Trophoblast cell (in vitro differentiated cells and primary cell): ENCODE results near the gene CASTOR1.

Source experiments
- DNase-seq, 2 donors: peaks; one replicate each; pipeline ENCODE4 v3.0.0-alpha.2; 2016
- H2AFZ ChIP-seq: 2 replicates; pipeline ENCODE4 v1.6.1; 2013; ENCODE audit warnings: low read length, moderate library complexity, mild to moderate bottlenecking; ENCODE audit not compliant: insufficient read depth, poor library complexity
- H2AK5ac ChIP-seq: 2 replicates; pipeline ENCODE4 v1.6.1; 2013; ENCODE audit warnings: mild to moderate bottlenecking, low read length
- H2BK120ac ChIP-seq: 2 replicates; pipeline ENCODE4 v1.6.1; 2013; ENCODE audit warnings: low read length, mild to moderate bottlenecking, moderate library complexity; ENCODE audit not compliant: insufficient read depth, poor library complexity
- H2BK12ac ChIP-seq: 2 replicates; pipeline ENCODE4 v1.6.1; 2013; ENCODE audit warnings: mild to moderate bottlenecking, low read length, moderate library complexity
- H2BK5ac ChIP-seq: 2 replicates; pipeline ENCODE4 v1.6.1; 2013; ENCODE audit warnings: low read length, low read depth, moderate library complexity, mild to moderate bottlenecking; ENCODE audit not compliant: poor library complexity
- H3K14ac ChIP-seq: 2 replicates; pipeline ENCODE4 v1.6.1; 2013; ENCODE audit warnings: mild to moderate bottlenecking, low read length
- H3K18ac ChIP-seq: 2 replicates; pipeline ENCODE4 v1.6.1; 2013; ENCODE audit warnings: mild to moderate bottlenecking, low read length
- H3K23ac ChIP-seq: 2 replicates; pipeline ENCODE4 v1.6.1; 2013; ENCODE audit warnings: low read length
- H3K27ac ChIP-seq: 2 replicates; pipeline ENCODE4 v1.5.1; 2013; ENCODE audit warnings: low read depth, mild to moderate bottlenecking, inconsistent platforms, low read length, moderate library complexity
- H3K27me3 ChIP-seq: 2 replicates; pipeline ENCODE4 v1.6.1; 2013; ENCODE audit warnings: inconsistent platforms, mild to moderate bottlenecking, low read length, moderate library complexity; ENCODE audit not compliant: insufficient read depth
- H3K36me3 ChIP-seq, 2 experiments: 1 replicate in 1 of 2; 2 replicates in 1 of 2; pipeline ENCODE4 v1.6.1; 2013; ENCODE audit warnings: low read length in 2 of 2, mild to moderate bottlenecking in 2 of 2, moderate library complexity in 1 of 2; ENCODE audit not compliant: insufficient read depth in 2 of 2, control insufficient read depth in 1 of 2
- H3K4ac ChIP-seq: 2 replicates; pipeline ENCODE4 v1.6.1; 2013; ENCODE audit warnings: low read depth, mild to moderate bottlenecking, low read length, moderate library complexity
- H3K4me1 ChIP-seq, 2 experiments: 1 replicate in 1 of 2; 2 replicates in 1 of 2; pipeline ENCODE4 v1.6.1; 2013; ENCODE audit warnings: low read length in 2 of 2, mild to moderate bottlenecking in 2 of 2, moderate library complexity in 1 of 2; ENCODE audit not compliant: insufficient read depth in 2 of 2, control insufficient read depth in 1 of 2
- H3K4me2 ChIP-seq: 2 replicates; pipeline ENCODE4 v1.6.1; 2013; ENCODE audit warnings: inconsistent platforms, mild to moderate bottlenecking, low read length, moderate library complexity
- H3K4me3 ChIP-seq: 2 replicates; pipeline ENCODE4 v1.5.1; 2013; ENCODE audit warnings: mild to moderate bottlenecking, low read depth, low read length, inconsistent platforms
- H3K79me1 ChIP-seq: one replicate; pipeline ENCODE4 v1.6.1; 2013; ENCODE audit warnings: low read length
- H3K79me2 ChIP-seq: 2 replicates; pipeline ENCODE4 v1.6.1; 2013; ENCODE audit warnings: low read length, mild to moderate bottlenecking; ENCODE audit not compliant: control insufficient read depth, insufficient read depth, poor library complexity
- H3K9ac ChIP-seq: 2 replicates; pipeline ENCODE4 v1.6.1; 2013; ENCODE audit warnings: mild to moderate bottlenecking, low read length
- H3K9me3 ChIP-seq: 2 replicates; pipeline ENCODE4 v1.6.1; 2013; ENCODE audit warnings: low read depth, mild to moderate bottlenecking, control low read depth, inconsistent platforms, low read length; ENCODE audit not compliant: insufficient read depth
- H4K12ac ChIP-seq: 2 replicates; pipeline ENCODE4 v1.6.1; 2013; ENCODE audit warnings: low read depth, mild to moderate bottlenecking, low read length, moderate library complexity
- H4K8ac ChIP-seq: 2 replicates; pipeline ENCODE4 v1.6.1; 2013; ENCODE audit warnings: low read depth, mild to moderate bottlenecking, low read length, moderate library complexity
- H4K91ac ChIP-seq: one replicate; pipeline ENCODE4 v1.6.1; 2013; ENCODE audit warnings: low read depth, mild to moderate bottlenecking, low read length, moderate library complexity
- WGBS: extraction: QIAGEN DNeasy Blood & Tissue Kit; methylation state at CpG from one replicate; pipeline ENCODE4 v1.1.7; 2013; ENCODE audit warnings: missing lambda C conversion rate; ENCODE audit not compliant: insufficient read length, insufficient coverage; ENCODE audit errors: extremely low coverage; 5-methylcytosine and 5-hydroxymethylcytosine counted together

Gene CASTOR1

DNA sequence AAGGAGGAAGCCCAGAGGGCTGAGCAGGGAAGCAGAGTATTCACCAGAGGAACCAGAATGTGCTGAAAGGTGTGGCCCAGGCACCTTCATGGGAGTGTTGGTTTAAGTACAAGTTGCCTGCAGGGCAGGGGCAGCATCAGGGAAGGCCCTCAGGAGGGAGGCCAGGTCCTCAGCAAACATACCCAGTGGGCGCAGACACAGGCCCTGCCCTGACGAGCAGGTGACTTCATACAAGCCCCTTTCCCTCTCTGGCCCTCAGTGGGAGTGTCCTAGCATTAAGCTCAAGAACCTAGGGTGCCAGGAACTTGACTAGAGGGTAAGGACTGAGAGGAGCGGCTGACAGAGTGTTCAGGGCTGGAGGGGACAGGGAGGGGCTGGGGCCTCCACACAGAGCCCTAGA is 7.5 kb upstream of the CASTOR1 start:
- no peak for DNase-seq
- H2AFZ ChIP-seq = no peak overlapping the region
- H4K91ac ChIP-seq = no peak overlapping the region
- no peak overlapping the region for H3K4me2 ChIP-seq
- H2AK5ac ChIP-seq = no peak overlapping the region
- no peaks in the 10 kb centered on the region for H3K27me3 ChIP-seq
- no CpG with 5 or more reads among the region's 3 CpGs for WGBS
- H2BK120ac ChIP-seq = no peak overlapping the region
- H4K12ac ChIP-seq = peak overlapping the region; percentile 8
- H3K4ac ChIP-seq = no peak overlapping the region
- peaks cover 29% of the 10 kb centered on the region for H3K79me1 ChIP-seq
- peaks cover 27 to 41% of the 10 kb centered on the region in 2 experiments for H3K4me1 ChIP-seq
- H3K14ac ChIP-seq = no peak overlapping the region
- peaks cover 88 to 89% of the 10 kb centered on the region in 2 experiments for H3K36me3 ChIP-seq
- H2BK5ac ChIP-seq = no peak overlapping the region
- peaks cover 13% of the 10 kb centered on the region for H3K79me2 ChIP-seq
- H4K8ac ChIP-seq = no peak overlapping the region
- H3K4me3 ChIP-seq = no peak overlapping the region
- no peak overlapping the region for H3K27ac ChIP-seq
- peak overlapping the region; percentile 67 for H3K18ac ChIP-seq
- no peak overlapping the region for H3K9ac ChIP-seq
- H3K23ac ChIP-seq = no peak overlapping the region
- H2BK12ac ChIP-seq = no peak overlapping the region
- no peaks in the 10 kb centered on the region for H3K9me3 ChIP-seq

DNA sequence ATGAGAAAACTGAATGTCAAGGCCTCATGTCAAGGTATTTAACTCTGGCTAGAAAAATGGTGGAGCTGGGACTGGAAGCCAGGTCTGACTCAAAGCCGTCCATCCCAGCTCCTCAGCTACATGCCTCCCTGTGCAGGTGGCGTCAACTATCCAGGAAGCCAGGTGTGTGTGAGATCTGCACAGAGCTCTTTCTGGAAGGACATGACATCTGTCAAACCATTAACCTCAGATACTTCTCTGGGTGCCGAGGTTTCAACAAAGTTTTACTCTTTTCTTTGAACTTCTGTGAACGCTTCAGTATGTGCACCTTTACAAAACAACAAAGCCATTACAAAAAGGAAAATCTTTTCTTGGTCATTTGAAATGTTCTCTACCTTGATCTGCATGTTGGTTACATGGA is 7.0 kb upstream of the CASTOR1 start:
- Histone ChIP-seq H3K14ac (no peak overlapping the region), H3K4me3 (no peak overlapping the region), H3K4me1 (peaks cover 26 to 40% of the 10 kb centered on the region in 2 experiments), H3K18ac (peak overlapping the region; percentile 33), H3K27ac (no peak overlapping the region), H3K79me1 (peaks cover 24% of the 10 kb centered on the region), H3K27me3 (no peaks in the 10 kb centered on the region), H2BK12ac (no peak overlapping the region), H2BK120ac (no peak overlapping the region), H3K9ac (no peak overlapping the region), H3K79me2 (peaks cover 8% of the 10 kb centered on the region), H4K12ac (no peak overlapping the region), H2AK5ac (no peak overlapping the region), H4K8ac (no peak overlapping the region), H3K4ac (no peak overlapping the region), H4K91ac (no peak overlapping the region), H3K23ac (no peak overlapping the region), H3K9me3 (no peaks in the 10 kb centered on the region), H3K36me3 (peaks cover 88 to 89% of the 10 kb centered on the region in 2 experiments), H2AFZ (no peak overlapping the region), H2BK5ac (no peak overlapping the region), H3K4me2 (no peak overlapping the region)
- WGBS = no CpG with 5 or more reads among the region's 4 CpGs
- no peak for DNase-seq

DNA sequence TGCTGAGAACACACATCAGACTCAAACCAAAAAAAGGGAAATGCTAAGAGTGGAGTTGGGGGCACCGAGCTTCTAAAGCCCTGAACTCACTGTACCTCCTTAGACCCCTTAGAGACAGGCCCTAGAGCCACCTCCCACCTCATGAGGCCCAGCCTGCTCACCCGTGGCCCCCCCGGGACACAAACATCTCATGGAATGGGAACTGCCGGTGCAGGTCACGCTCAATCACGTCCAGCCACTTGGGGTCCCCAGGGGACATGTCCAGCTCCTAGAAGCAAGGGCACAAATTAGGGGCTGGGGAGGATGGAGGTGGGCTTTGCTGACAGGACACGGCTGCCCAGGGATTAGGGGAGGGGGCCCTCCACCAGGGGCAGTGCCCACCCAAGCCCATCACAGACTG is 6.3 kb upstream of the CASTOR1 start:
- no peaks in the 10 kb centered on the region for H3K9me3 ChIP-seq
- H3K79me1 ChIP-seq = peaks cover 19% of the 10 kb centered on the region
- H3K4me1 ChIP-seq = peaks cover 33 to 42% of the 10 kb centered on the region in 2 experiments
- H3K27ac ChIP-seq = no peak overlapping the region
- H3K14ac ChIP-seq = no peak overlapping the region
- H2BK120ac ChIP-seq = no peak overlapping the region
- H2AK5ac ChIP-seq = no peak overlapping the region
- H3K27me3 ChIP-seq = no peaks in the 10 kb centered on the region
- no peak overlapping the region for H3K9ac ChIP-seq
- no peak overlapping the region for H2BK5ac ChIP-seq
- no peak overlapping the region for H4K91ac ChIP-seq
- WGBS = no CpG with 5 or more reads among the region's 7 CpGs
- H2BK12ac ChIP-seq = no peak overlapping the region
- no peak overlapping the region for H3K23ac ChIP-seq
- DNase-seq = no peak
- no peak overlapping the region for H3K4me2 ChIP-seq
- H4K8ac ChIP-seq = no peak overlapping the region
- H3K18ac ChIP-seq = peak overlapping the region; percentile 25
- peaks cover 84 to 86% of the 10 kb centered on the region in 2 experiments for H3K36me3 ChIP-seq
- peaks cover 5% of the 10 kb centered on the region for H3K79me2 ChIP-seq
- no peak overlapping the region for H3K4me3 ChIP-seq
- H2AFZ ChIP-seq = no peak overlapping the region
- no peak overlapping the region for H4K12ac ChIP-seq
- H3K4ac ChIP-seq = peak overlapping the region; percentile 11

DNA sequence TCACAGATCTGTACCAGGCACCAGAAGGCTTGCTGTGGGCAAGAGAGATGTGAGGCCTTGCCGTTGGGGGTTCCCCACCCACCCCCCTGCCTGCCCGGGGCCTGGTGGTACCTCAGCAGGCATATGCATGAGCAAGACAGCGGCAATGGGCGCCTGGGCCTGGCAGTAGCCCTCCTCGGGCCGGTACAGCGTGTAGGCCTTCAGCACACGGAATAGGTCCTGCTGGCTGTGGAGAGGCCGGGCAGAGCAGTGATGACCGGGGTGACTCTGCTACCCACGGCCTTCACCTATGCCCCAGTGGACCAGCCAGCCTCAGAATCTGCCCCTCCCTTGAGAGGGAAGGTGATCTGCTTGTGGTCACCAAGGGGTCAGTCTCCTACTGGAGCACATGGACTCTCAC is 5.5 kb upstream of the CASTOR1 start:
- peaks cover 78 to 80% of the 10 kb centered on the region in 2 experiments for H3K36me3 ChIP-seq
- DNase-seq = no peak

More for the DNA sequence above, 5.5 kb upstream of the CASTOR1 start:
- H3K79me1 ChIP-seq = peaks cover 16% of the 10 kb centered on the region
- peaks cover 39 to 45% of the 10 kb centered on the region in 2 experiments for H3K4me1 ChIP-seq
- no peak overlapping the region for H2AK5ac ChIP-seq
- no peak overlapping the region for H2BK5ac ChIP-seq
- no peak overlapping the region for H3K4ac ChIP-seq
- H3K18ac ChIP-seq = peak overlapping the region; percentile 31
- no peaks in the 10 kb centered on the region for H3K9me3 ChIP-seq
- no peak overlapping the region for H2BK120ac ChIP-seq
- H3K27ac ChIP-seq = no peak overlapping the region
- no peak overlapping the region for H3K23ac ChIP-seq
- no peak overlapping the region for H3K14ac ChIP-seq
- no peak overlapping the region for H3K9ac ChIP-seq
- no peak overlapping the region for H3K4me2 ChIP-seq
- no peak overlapping the region for H3K4me3 ChIP-seq
- peaks cover 5% of the 10 kb centered on the region for H3K79me2 ChIP-seq
- H2BK12ac ChIP-seq = no peak overlapping the region
- H4K91ac ChIP-seq = no peak overlapping the region
- no peak overlapping the region for H4K12ac ChIP-seq
- H4K8ac ChIP-seq = no peak overlapping the region
- H3K27me3 ChIP-seq = no peaks in the 10 kb centered on the region
- no peak overlapping the region for H2AFZ ChIP-seq
- WGBS = no CpG with 5 or more reads among the region's 11 CpGs
